Activated naive CD4-positive, alpha-beta T cell treated with anti-CD3 and anti-CD28 coated beads, Interleukin-2, amount 50 U/mL, for 16 hours (primary cell): ENCODE data around the gene PTPRN2.
"Not testable (repeated sequence)": the region's sequence is repeated elsewhere in the genome, so short reads cannot be mapped to it uniquely, and the experiment has no call there.

Experiments
- DNase-seq: peaks from one replicate; pipeline ENCODE4 v3.0.0-alpha.2; 2020

The PTPRN2 gene

GRCh38 chr7:158530800-158531609 is 56.6 kb downstream of the PTPRN2 start:
- DNase-seq, result no peak

GRCh38 chr7:158529181-158530096 is 58.2 kb downstream of the PTPRN2 start:
- no peak for DNase-seq

- DNase-seq, result no peak
These were observed 59.6 kb downstream of the PTPRN2 start for GRCh38 chr7:158527915-158528502.

DNA sequence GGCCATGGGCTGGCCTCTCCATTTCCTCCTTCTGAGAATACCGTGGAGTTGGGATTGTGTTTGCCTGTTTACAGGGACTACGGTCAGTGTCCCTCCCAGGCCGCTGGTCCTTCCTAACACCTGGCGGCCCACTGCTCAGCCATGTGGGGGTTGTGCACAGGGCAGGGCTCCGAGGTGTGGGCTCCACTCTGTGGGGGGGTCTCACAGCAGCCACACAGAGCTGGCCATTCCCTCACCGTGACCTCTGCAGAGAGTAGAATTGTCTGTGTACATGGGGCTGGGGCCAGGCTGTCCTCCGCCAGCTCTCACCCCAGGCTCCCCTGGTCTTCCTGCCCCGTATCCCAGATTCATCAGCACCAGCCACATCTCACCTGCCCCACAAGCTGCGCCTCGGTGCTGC is 60.1 kb downstream of the PTPRN2 start:
- DNase-seq, result no peak

GRCh38 chr7:158527038-158527437 is 60.6 kb downstream of the PTPRN2 start:
- DNase-seq, result no peak

GRCh38 chr7:158526531-158526930 is 61.1 kb downstream of the PTPRN2 start:
- DNase-seq, result no peak

DNA sequence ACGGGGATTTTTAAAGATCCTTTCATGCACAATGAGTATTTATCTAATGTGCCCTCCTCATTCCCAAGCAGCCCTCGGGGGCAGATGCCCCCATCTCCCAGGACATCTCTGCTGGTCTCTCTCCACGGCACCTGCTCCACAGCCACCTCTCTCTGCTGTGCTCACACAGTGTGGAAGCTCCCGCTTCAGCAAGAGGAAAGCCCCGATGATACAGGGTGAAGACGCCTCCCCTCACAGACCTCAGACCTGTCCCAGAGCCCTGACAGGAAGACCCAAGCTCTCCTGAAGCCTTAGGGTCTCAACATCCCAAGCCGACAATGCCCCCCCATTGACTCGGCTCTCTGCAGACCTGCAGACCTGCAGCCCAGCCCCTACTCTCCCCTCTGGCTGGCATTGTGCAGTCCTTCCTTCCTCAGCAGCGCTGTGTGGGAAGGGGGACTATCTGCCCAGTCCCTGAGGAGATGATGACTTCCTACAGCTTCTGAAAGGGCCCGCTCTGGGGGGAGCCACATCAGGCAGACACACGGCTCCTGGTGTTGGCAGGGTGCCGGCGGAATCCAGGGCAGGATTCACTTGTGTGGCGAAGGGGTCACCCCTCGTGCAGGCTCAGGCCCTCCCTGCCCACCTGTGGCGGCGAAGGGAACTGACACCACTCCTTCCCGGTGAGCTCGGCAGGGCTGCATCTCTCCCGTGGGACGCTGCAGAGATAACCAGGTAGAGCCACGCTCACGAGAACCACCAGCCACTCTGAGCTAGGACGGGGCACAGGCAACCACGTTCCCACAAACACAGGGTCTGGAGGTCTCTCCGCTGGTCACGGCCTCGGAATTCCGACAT is 61.8 kb downstream of the PTPRN2 start:
- DNase-seq, result no peak

- DNase-seq, result no peak
These were observed 62.6 kb downstream of the PTPRN2 start for GRCh38 chr7:158524749-158525635.

DNA sequence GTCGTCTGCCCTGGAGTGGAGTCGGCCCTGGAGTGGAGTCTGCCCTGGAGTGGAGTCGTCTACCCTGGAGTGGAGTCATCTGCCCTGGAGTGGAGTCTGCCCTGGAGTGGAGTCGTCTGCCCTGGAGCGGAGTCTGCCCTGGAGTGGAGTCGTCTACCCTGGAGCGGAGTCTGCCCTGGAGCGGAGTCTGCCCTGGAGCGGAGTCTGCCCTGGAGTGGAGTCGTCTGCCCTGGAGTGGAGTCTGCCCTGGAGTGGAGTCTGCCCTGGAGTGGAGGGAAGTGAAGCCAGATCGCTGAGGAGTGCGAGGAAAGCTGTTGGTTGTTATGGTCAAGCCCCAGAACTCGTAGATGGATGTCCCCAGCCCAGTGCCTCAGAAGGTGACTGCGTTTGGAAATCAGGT is 63.3 kb downstream of the PTPRN2 start:
- DNase-seq, result not testable (repeated sequence)

DNA sequence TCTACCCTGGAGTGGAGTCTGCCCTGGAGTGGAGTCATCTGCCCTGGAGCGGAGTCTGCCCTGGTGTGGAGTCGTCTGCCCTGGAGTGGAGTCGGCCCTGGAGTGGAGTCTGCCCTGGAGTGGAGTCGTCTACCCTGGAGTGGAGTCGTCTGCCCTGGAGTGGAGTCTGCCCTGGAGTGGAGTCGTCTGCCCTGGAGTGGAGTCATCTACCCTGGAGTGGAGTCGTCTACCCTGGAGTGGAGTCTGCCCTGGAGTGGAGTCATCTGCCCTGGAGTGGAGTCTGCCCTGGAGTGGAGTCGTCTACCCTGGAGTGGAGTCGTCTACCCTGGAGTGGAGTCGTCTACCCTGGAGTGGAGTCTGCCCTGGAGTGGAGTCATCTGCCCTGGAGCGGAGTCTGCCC is 63.7 kb downstream of the PTPRN2 start:
- DNase-seq, result not testable (repeated sequence)

- not testable (repeated sequence) for DNase-seq
These were observed 64.3 kb downstream of the PTPRN2 start for GRCh38 chr7:158523165-158523856.

DNA sequence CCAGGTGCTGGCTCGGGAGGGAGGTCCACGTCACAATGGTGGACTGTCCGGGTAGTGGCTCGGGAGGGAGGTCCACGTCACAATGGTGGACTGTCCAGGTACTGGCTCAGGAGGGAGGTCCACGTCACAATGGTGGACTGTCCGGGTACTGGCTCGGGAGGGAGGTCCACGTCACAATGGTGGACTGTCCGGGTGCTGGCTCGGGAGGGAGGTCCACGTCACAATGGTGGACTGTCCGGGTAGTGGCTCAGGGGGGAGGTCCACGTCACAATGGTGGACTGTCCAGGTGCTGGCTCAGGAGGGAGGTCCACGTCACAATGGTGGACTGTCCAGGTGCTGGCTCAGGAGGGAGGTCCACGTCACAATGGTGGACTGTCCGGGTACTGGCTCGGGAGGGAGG is 65.8 kb downstream of the PTPRN2 start:
- DNase-seq, result not testable (repeated sequence)

DNA sequence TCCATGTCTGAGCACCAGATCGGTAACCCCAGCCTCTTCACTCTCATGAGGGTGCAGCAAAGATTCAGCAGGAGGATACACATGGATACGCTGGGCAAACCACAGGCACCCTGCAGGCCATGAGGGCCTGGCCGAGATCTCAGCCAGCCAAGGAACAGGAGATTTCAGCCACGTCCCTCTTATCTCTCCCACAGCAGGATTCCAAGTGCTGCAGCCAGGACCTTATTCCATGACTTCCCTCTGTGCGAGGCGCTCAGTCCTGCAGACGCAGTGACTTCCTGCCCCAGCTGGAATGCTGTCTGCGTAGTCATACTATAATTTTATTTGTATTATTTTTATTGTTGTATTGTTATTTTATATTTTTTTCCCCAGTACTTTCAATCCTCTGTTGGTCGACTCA is 66.8 kb downstream of the PTPRN2 start:
- no peak for DNase-seq

DNA sequence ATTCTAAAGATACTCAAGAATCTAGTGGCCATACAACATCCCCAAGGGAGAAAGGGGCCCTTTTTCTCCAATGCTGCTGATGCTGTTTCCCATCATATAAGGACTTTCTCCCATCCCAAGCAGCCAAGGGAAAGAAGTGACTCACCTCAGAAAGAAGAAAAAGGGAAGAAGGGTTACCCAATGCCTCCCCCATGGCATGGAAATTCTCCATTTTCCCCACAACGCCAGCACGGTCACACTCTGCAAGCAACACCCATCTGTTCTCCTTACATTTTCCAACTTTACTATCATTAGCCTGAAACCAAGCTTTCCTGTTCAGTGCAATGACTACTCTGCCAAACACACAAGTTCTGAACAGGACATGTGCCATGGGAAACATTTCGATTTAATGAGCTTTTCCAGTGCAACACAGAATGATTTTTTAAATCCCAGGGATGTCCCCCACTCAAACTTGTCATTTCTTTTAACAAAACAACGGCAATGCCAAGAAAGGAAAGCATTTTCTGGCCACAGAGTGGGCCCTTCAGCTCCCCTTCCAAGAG is 67.9 kb downstream of the PTPRN2 start:
- DNase-seq, result no peak

DNA sequence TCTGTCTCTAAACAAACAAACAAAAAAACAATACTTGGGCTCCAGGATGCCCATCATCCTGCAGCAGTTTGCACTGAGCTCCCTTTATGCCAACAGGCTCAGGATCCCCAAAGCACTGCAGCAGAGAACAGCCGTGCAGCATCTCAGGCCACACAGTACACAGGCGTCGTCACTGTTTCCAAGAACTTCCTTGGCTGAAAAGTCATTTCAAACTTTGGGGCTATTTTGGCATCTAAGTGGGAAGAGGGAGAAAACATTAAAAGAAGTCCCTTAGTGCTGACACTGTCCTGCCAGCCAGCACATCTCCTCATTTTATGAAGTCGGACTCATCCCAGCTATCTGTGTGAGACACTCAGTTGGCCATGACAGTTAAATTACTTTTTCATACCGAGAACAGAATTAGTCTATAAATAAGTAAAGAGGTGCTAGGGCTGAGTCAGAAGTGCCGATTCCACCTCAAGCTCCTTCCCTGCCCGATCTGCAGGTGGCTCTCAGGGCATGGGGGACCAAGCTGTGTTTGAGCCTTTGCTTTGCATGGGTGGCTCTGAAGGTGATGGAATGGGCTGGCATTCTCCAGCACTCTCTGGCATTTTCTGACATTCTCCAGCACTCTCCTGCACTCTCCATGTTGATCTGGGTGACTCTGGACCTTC is 68.5 kb downstream of the PTPRN2 start:
- DNase-seq, result no peak

GRCh38 chr7:158517571-158517970 is 70.1 kb downstream of the PTPRN2 start:
- no peak for DNase-seq

- DNase-seq, result no peak
These were observed 70.6 kb downstream of the PTPRN2 start for GRCh38 chr7:158517072-158517471.

- no peak for DNase-seq
These were observed 71.1 kb downstream of the PTPRN2 start for GRCh38 chr7:158516524-158516923.

DNA sequence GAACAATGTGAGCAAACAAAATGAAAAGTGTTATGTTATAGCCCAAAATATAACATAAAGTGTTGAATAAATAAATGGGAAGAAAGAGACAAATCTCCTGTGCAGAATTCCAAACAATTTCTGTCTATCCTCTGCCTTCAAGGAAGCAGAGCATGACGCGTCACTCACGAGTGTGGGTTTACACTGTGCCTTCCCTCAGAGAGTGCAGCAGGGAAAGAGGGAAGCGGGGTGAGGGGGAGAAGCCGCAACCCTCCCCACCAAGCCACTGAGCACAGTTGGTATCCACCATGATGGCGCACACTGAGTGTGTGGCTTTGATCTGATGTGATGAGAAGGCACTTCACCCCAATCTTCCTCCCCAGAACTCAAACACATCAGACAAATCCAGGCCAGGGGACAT is 74.8 kb downstream of the PTPRN2 start:
- DNase-seq, result no peak

DNA sequence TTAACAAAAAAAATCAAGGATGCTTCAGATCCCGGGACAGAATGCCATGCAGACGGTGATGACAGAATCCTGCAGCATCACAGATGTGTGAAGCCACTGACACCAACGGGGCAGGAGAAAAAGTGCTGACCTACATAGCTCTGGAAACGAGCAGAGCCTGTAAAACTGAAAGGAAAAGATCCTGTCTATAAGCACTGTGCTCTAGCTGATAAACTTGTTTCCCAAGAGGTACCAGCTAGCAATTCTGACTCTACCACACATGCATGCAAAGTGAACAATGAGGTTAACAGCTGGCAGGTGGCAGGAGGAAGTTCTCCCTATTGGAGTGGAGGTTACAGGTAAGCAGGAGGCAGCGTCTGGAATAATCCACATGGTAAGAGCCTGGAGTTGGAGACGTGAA is 75.6 kb downstream of the PTPRN2 start:
- no peak for DNase-seq
